ENCODE data around the gene ALDOA. TPM values are rescaled to one million over a fixed set of nuclear protein-coding genes. Genes with fewer than 3 reads are reported as not detected.

ALDOA gene
- total and polyA plus RNA-seq, 10 of the 15 experiments (the other 5 are each of a cell fraction or from before 2014, with no cell fraction given), result 218 to 2,339 (median 1,095) TPM

DNA sequence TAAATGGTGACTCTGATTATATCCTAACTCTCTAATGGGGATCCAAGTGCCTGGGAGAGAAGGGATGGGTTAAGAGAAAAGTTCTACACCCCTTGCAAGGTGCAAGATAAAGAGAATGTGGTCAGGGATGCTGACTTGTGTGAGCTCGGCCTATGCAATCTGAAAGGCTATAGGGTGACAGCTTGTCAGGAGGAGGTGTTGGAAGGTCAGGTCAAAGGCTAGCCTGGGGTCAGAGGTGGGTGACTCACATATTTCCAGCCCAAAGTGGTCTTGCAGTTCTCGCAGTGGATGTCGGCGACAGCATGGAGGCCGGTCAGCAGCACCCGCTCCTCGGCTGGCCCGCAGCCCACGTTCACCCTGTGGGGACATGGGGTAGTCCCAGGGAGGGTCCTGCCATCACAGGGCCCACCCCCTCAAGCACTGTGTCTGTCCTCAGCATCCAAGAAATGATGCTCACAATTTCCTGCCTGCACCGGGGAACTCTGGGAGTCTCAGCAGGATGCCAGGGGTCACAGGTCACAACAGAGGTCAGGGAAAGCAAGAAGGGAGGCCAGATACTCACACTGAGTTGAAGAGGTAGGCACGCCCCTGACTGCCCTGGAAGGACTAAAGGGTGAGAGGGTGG is 29.1 kb downstream of the ALDOA start:
- Histone ChIP-seq H3K36me3 (ENCODE audit: control insufficient read depth in 2 of 2, insufficient read depth in 2 of 2, low read length in 1 of 2) (no peaks in the 10 kb centered on the region; a peak in 1 of 4 replicates), H3K27me3 (replicated peaks in 1 of 2; ENCODE audit: control insufficient read depth in 2 of 2, insufficient read depth in 2 of 2, low read length in 1 of 2) (no peaks in the 10 kb centered on the region), H3K79me2 (ENCODE audit: control insufficient read depth, insufficient read depth, low read length) (peaks cover 2% of the 10 kb centered on the region; the same call in 1 of the 2 replicates), H3K9me3 (replicated peaks; ENCODE audit: control insufficient read depth, insufficient read depth, low read length) (peaks cover 15% of the 10 kb centered on the region), H3K4me1 (ENCODE audit: control insufficient read depth, insufficient read depth, low read length) (peaks cover 26% of the 10 kb centered on the region), H3K9ac (ENCODE audit: control insufficient read depth, insufficient read depth, low read length) (peak overlapping the region; percentile 41), H2AFZ (ENCODE audit: control insufficient read depth, low read depth, low read length) (no peak overlapping the region), H3K4me2 (ENCODE audit: control insufficient read depth, insufficient read depth) (peak overlapping the region; percentile 68), H4K20me1 (ENCODE audit: control insufficient read depth, insufficient read depth) (no peaks in the 10 kb centered on the region), H3K4me3 (peak overlapping the region; percentile 78; the same call in 1 of the 2 replicates), H3K27ac (ENCODE audit: control insufficient read depth, insufficient read depth) (no peak overlapping the region)
- ChIA-PET POLR2A (interaction anchor here (1.3 to 5.3 kb wide), 4 partner anchors 18 to 276 kb away, joined by 4 to 59 read pairs (median 5); partner anchors contain the start of genes ALDOA, CORO1A and TBC1D10B), SMC1A (ENCODE audit: uncharacterized antibody, unreplicated experiment) (interaction anchor here (0.6 to 3.5 kb wide), 4 partner anchors 8 to 90 kb away, joined by 3 to 30 read pairs (median 3); partner anchors contain the start of genes ALDOA and CORO1A), RAD21 (ENCODE audit: unreplicated experiment) (no interaction called here), CTCF (interaction anchor here (0.6 to 6.8 kb wide), 4 partner anchors 12 to 541 kb away, joined by 3 to 77 read pairs (median 24); partner anchors contain the start of genes ALDOA and CORO1A)
- TF ChIP-seq RUNX3 (IDR thresholded peaks at IDR 0.05; ENCODE audit: low read length) (no peak), DPF2 (IDR thresholded peaks at IDR 0.05) (no peak), NFXL1 (IDR thresholded peaks at IDR 0.05; ENCODE audit: borderline replicate concordance) (no peak), ZZZ3 (IDR thresholded peaks at IDR 0.05; ENCODE audit: control insufficient read depth, insufficient read length, low read depth) (no peak), NR2F1 (conservative IDR thresholded peaks at IDR 0.05) (peak; percentile 75), YY1 (IDR thresholded peaks at IDR 0.05; ENCODE audit: low read depth, low read length) (no peak), MEF2A (IDR thresholded peaks at IDR 0.05; ENCODE audit: insufficient read depth, low read depth, low read length) (no peak), NR2C1 (IDR thresholded peaks at IDR 0.05) (peak; percentile 46), TCF3 (IDR thresholded peaks at IDR 0.05; ENCODE audit: borderline replicate concordance, insufficient read depth, low read depth, low read length) (no peak), LARP7 (IDR thresholded peaks at IDR 0.05) (no peak)
- TF ChIP-seq, protein P1, sequence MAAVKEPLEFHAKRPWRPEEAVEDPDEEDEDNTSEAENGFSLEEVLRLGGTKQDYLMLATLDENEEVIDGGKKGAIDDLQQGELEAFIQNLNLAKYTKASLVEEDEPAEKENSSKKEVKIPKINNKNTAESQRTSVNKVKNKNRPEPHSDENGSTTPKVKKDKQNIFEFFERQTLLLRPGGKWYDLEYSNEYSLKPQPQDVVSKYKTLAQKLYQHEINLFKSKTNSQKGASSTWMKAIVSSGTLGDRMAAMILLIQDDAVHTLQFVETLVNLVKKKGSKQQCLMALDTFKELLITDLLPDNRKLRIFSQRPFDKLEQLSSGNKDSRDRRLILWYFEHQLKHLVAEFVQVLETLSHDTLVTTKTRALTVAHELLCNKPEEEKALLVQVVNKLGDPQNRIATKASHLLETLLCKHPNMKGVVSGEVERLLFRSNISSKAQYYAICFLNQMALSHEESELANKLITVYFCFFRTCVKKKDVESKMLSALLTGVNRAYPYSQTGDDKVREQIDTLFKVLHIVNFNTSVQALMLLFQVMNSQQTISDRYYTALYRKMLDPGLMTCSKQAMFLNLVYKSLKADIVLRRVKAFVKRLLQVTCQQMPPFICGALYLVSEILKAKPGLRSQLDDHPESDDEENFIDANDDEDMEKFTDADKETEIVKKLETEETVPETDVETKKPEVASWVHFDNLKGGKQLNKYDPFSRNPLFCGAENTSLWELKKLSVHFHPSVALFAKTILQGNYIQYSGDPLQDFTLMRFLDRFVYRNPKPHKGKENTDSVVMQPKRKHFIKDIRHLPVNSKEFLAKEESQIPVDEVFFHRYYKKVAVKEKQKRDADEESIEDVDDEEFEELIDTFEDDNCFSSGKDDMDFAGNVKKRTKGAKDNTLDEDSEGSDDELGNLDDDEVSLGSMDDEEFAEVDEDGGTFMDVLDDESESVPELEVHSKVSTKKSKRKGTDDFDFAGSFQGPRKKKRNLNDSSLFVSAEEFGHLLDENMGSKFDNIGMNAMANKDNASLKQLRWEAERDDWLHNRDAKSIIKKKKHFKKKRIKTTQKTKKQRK (IDR thresholded peaks at IDR 0.05; ENCODE audit: low read depth, low read length), result no peak
- TF ChIP-seq, protein P2, sequence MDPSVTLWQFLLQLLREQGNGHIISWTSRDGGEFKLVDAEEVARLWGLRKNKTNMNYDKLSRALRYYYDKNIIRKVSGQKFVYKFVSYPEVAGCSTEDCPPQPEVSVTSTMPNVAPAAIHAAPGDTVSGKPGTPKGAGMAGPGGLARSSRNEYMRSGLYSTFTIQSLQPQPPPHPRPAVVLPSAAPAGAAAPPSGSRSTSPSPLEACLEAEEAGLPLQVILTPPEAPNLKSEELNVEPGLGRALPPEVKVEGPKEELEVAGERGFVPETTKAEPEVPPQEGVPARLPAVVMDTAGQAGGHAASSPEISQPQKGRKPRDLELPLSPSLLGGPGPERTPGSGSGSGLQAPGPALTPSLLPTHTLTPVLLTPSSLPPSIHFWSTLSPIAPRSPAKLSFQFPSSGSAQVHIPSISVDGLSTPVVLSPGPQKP (IDR thresholded peaks at IDR 0.05; ENCODE audit: low read depth, low read length), result no peak
- WGBS (ENCODE audit: insufficient coverage, insufficient replicate concordance, low lambda C conversion rate, missing lambda C conversion rate), result 89% methylated on average over 11 of the region's 11 CpGs
- DNase-seq (ENCODE audit: low read depth, low spot score) (no peak), FAIRE-seq (no peak), ATAC-seq (no peak)
- BruUV-seq (replicated peaks), result no TSS peak
- intact Hi-C loops (cut with micrococcal nuclease; ENCODE audit: unreplicated experiment), result loop anchor here (5.0 to 10.0 kb wide), 2 partner anchors 260 to 313 kb away; partner anchors contain the start of genes CD2BP2 and ZNF771
- in situ Hi-C loops (cut with MboI), result loop anchor here (5.0 to 25.0 kb wide), 2 partner anchors 313 to 1793 kb away; partner anchors contain the start of gene ZNF771

Data from GM12878 (cell line).